ENCODE data around the gene PEAR1. TPM values are rescaled to one million over a fixed set of nuclear protein-coding genes. Genes with fewer than 3 reads are reported as not detected.

Gene PEAR1
- total RNA-seq, 4 donors from 2014 or later: 31.5 to 51.4 (median 39.7) TPM

GRCh38 chr1:156964441-156964840 lies 70.9 kb downstream of the PEAR1 start:
- no peak overlapping the region for H3K4me3 ChIP-seq
- H3K36me3 ChIP-seq: peaks cover 0 to 96% (median 0%) of the 10 kb centered on the region in 3 donors
- no peaks in the 10 kb centered on the region for H3K4me1 ChIP-seq
- no peak for DNase-seq (ENCODE audit: low spot score in 2 of 2)
- H3K27ac ChIP-seq: no peak overlapping the region
- H3K9me3 ChIP-seq: no peaks in the 10 kb centered on the region
- 96 to 98% methylated on average over 2 of the region's 2 CpGs for WGBS, 2 donors
- TF ChIP-seq POLR2A (IDR thresholded peaks at IDR 0.05) (no peak), CTCF (IDR thresholded peaks at IDR 0.05) (no peak), EP300 (IDR thresholded peaks at IDR 0.05) (no peak)
- no peaks in the 10 kb centered on the region for H3K27me3 ChIP-seq

Small RNAs within 50 kb of the gene (small RNA-seq; reads per million reads assigned to genes)
- not detected for gene MIR765

Other genes starting within 250 kb of the PEAR1 start
- 10 to 100 TPM; 59.9 to 65.3 (median 63.9) TPM for gene NES, start 216.3 kb upstream of the PEAR1 start, total RNA-seq
- 10 to 100 TPM in 1 of 4 donors, 1 to 10 TPM in 3; 3.5 to 13.2 (median 5.0) TPM for gene CRABP2, start 188.1 kb upstream of the PEAR1 start, total RNA-seq
- 10 to 100 TPM; 36.5 to 50.1 (median 46.0) TPM for gene METTL25B, start 165.2 kb upstream of the PEAR1 start, total RNA-seq
- 10 to 100 TPM; 10.1 to 24.9 (median 18.6) TPM for gene ISG20L2, start 165.0 kb upstream of the PEAR1 start, total RNA-seq
- 10 to 100 TPM; 48.6 to 90.4 (median 66.2) TPM for gene MRPL24, start 152.6 kb upstream of the PEAR1 start, total RNA-seq
- gene HDGF, start 142.0 kb upstream of the PEAR1 start, total RNA-seq: 100 to 1,000 TPM; 120 to 177 (median 157) TPM
- 10 to 100 TPM; 25.1 to 44.6 (median 30.8) TPM for gene PRCC, start 126.2 kb upstream of the PEAR1 start, total RNA-seq
- gene SH2D2A, start 76.9 kb upstream of the PEAR1 start, total RNA-seq: 1 to 10 TPM in 2 of 4 donors, under 1 TPM in 1, not detected in 1; 0.78 to 7.2 (median 2.9) TPM
- under 1 TPM; under 0.01 to 0.60 (median 0.20) TPM for gene INSRR, start 34.6 kb upstream of the PEAR1 start, total RNA-seq
- under 1 TPM in 3 of 4 donors, not detected in 1; 0.22 to 0.42 (median 0.39) TPM for gene NTRK1, start 32.9 kb upstream of the PEAR1 start, total RNA-seq
- under 1 TPM in 3 of 4 donors, not detected in 1; 0.60 to 0.78 (median 0.66) TPM for gene LRRC71, start 26.9 kb downstream of the PEAR1 start, total RNA-seq
- 10 to 100 TPM; 41.3 to 58.4 (median 46.8) TPM for gene ARHGEF11, start 152.0 kb downstream of the PEAR1 start, total RNA-seq
- not detected for gene ETV3L, start 206.1 kb downstream of the PEAR1 start, total RNA-seq
- gene ETV3, start 244.7 kb downstream of the PEAR1 start, total RNA-seq: 10 to 100 TPM; 18.4 to 20.0 (median 19.1) TPM